HEK293T (cell line): ENCODE measurements around the gene ARID4B.

Experiments used
- ARNT ChIP-seq: fragments of 450-650 bp; IDR thresholded peaks from 2 replicates; pipeline ENCODE4 v1.6.1; 2017; ENCODE audit warnings: mild to moderate bottlenecking
- BHLHE40 ChIP-seq: fragments of 450-650 bp; IDR thresholded peaks from 2 replicates; pipeline ENCODE4 v1.6.1; 2016; ENCODE audit warnings: mild to moderate bottlenecking, moderate library complexity, borderline replicate concordance
- ELF4 ChIP-seq: fragments of 450-650 bp; IDR thresholded peaks from 2 replicates; pipeline ENCODE4 v1.6.1; 2017; ENCODE audit warnings: antibody characterized with exemption
- FOXA1 ChIP-seq: fragments of 450-650 bp; IDR thresholded peaks from 2 replicates; pipeline ENCODE4 v1.6.1; 2016; ENCODE audit warnings: mild to moderate bottlenecking
- FOXK2 ChIP-seq: fragments of 450-650 bp; IDR thresholded peaks from 2 replicates; pipeline ENCODE4 v1.6.1; 2016; ENCODE audit warnings: mild to moderate bottlenecking
- FOXM1 ChIP-seq: fragments of 450-650 bp; IDR thresholded peaks from 2 replicates; pipeline ENCODE4 v1.6.1; 2017; ENCODE audit warnings: mild to moderate bottlenecking, borderline replicate concordance
- HDGF ChIP-seq: fragments of 450-650 bp; IDR thresholded peaks from 2 replicates; pipeline ENCODE4 v1.6.1; 2017; ENCODE audit warnings: antibody characterized with exemption, borderline replicate concordance
- L3MBTL2 ChIP-seq: fragments of 450-650 bp; conservative IDR thresholded peaks from 2 replicates; pipeline ENCODE4 v1.6.1; 2016; ENCODE audit warnings: mild to moderate bottlenecking
- LEF1 ChIP-seq: fragments of 450-650 bp; IDR thresholded peaks from 2 replicates; pipeline ENCODE4 v1.6.1; 2017; ENCODE audit warnings: mild to moderate bottlenecking, borderline replicate concordance
- NFRKB ChIP-seq: fragments of 450-650 bp; IDR thresholded peaks from 2 replicates; pipeline ENCODE4 v1.6.1; 2016; ENCODE audit warnings: mild to moderate bottlenecking, moderate library complexity
- SP1 ChIP-seq: fragments of 450-650 bp; IDR thresholded peaks from 2 replicates; pipeline ENCODE4 v1.6.1; 2017
- SUZ12 ChIP-seq: fragments of 450-650 bp; IDR thresholded peaks from 2 replicates; pipeline ENCODE4 v1.6.1; 2016; ENCODE audit warnings: mild to moderate bottlenecking
- TARDBP ChIP-seq: fragments of 450-650 bp; IDR thresholded peaks from 2 replicates; pipeline ENCODE4 v1.6.1; 2016
- ZNF384 ChIP-seq: fragments of 450-650 bp; IDR thresholded peaks from 2 replicates; pipeline ENCODE4 v1.6.1; 2016

- no peak for TF ChIP-seq TARDBP
- no peak for TF ChIP-seq FOXM1
- TF ChIP-seq FOXK2: no peak
- TF ChIP-seq ARNT: no peak
- no peak for TF ChIP-seq FOXA1
- no peak for TF ChIP-seq SP1
- TF ChIP-seq BHLHE40: no peak
- TF ChIP-seq HDGF: no peak
- no peak for TF ChIP-seq SUZ12
- TF ChIP-seq ZNF384: no peak
- TF ChIP-seq NFRKB: no peak
- no peak for TF ChIP-seq ELF4
- no peak for TF ChIP-seq LEF1
- no peak for TF ChIP-seq L3MBTL2
Measured at GRCh38 chr1:235206533-235207208, 121.3 kb downstream of the ARID4B start.
